Uterus (tissue), 2 donors: ENCODE data around the gene OS9.

ENCODE experiments used
- CTCF ChIP-seq, 4 experiments: fragments of 200-600 bp in 2 of 4; fragments of 450-650 bp in 2 of 4; sonication (generic) in 2 of 4; IDR thresholded peaks; one replicate each; pipeline ENCODE4 v1.5.1; 2016 to 2019; ENCODE audit warnings: antibody characterized with exemption in 4 of 4, mild to moderate bottlenecking in 2 of 4, moderate library complexity in 1 of 4
- POLR2A ChIP-seq, 2 donors: fragments of 450-650 bp; IDR thresholded peaks; one replicate each; pipeline ENCODE4 v1.6.1; 2016; ENCODE audit warnings: antibody characterized with exemption in 2 of 2, mild to moderate bottlenecking in 1 of 2, moderate library complexity in 1 of 2

- no peak for TF ChIP-seq POLR2A (IDR thresholded peaks at IDR 0.05)
- no peak for TF ChIP-seq CTCF (IDR thresholded peaks at IDR 0.05)
These were observed 64.8 kb downstream of the OS9 start for GRCh38 chr12:57758552-57759359.
